Measurements from ENCODE around the gene MAML1.

GRCh38 chr5:179729727-179730126 lies 2.9 kb upstream of the MAML1 start:
- no peak for TF ChIP-seq CTCF (IDR thresholded peaks at IDR 0.05)
- no peak for TF ChIP-seq POLR2A (IDR thresholded peaks at IDR 0.05)
